ENCODE results near the gene ZNF586.

DNA sequence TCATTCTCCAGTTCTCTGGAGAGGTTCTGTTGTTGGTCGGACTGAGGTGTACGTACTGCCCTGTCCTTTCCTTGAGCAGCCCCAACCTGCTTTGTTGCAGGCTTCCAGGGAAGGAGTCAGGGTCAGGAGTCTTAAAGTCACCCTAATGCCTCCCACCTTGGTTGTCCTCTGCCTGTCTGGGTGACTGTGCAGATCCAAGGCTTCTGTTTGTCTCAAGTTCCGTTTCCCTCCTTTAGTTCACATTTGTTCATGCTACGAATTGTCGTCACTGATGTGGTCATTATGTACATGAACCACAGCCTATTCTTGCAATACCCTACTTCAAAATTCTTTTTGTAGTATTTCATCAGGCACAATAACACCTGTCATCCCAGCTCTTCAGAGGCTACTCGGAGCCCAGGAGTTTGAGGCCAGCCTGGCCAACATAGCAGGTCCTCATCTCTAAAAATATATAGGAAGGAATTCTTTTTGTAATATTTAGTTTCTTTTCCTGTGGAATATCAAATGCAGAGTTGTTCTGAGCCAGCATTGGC lies 7.4 kb downstream of the ZNF586 start:
- TF ChIP-seq, protein P1, sequence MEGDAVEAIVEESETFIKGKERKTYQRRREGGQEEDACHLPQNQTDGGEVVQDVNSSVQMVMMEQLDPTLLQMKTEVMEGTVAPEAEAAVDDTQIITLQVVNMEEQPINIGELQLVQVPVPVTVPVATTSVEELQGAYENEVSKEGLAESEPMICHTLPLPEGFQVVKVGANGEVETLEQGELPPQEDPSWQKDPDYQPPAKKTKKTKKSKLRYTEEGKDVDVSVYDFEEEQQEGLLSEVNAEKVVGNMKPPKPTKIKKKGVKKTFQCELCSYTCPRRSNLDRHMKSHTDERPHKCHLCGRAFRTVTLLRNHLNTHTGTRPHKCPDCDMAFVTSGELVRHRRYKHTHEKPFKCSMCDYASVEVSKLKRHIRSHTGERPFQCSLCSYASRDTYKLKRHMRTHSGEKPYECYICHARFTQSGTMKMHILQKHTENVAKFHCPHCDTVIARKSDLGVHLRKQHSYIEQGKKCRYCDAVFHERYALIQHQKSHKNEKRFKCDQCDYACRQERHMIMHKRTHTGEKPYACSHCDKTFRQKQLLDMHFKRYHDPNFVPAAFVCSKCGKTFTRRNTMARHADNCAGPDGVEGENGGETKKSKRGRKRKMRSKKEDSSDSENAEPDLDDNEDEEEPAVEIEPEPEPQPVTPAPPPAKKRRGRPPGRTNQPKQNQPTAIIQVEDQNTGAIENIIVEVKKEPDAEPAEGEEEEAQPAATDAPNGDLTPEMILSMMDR (IDR thresholded peaks at IDR 0.05; ENCODE audit: low read depth, low read length) = no peak
- TF ChIP-seq EZH2phosphoT487 (IDR thresholded peaks at IDR 0.05; ENCODE audit: low read depth) = no peak
